Hepatocyte (in vitro differentiated cells): ENCODE results near the gene RGS19.

Experiments
- CTCF ChIP-seq: fragments of 200-600 bp; sonication (generic); IDR thresholded peaks from 2 replicates; pipeline ENCODE4 v1.5.1; 2016; ENCODE audit warnings: antibody characterized with exemption, mild to moderate bottlenecking; ENCODE audit not compliant: poor library complexity
- EZH2 ChIP-seq: fragments of 200-600 bp; sonication (generic); IDR thresholded peaks from 2 replicates; pipeline ENCODE4 v1.6.1; 2016; ENCODE audit warnings: antibody characterized with exemption, mild to moderate bottlenecking, borderline replicate concordance
- EZH2phosphoT487 ChIP-seq: fragments of 200-600 bp; sonication (generic); IDR thresholded peaks from one replicate; pipeline ENCODE4 v1.6.1; 2018; ENCODE audit warnings: antibody characterized with exemption, mild to moderate bottlenecking, low read depth, moderate library complexity; ENCODE audit not compliant: unreplicated experiment, severe bottlenecking

DNA sequence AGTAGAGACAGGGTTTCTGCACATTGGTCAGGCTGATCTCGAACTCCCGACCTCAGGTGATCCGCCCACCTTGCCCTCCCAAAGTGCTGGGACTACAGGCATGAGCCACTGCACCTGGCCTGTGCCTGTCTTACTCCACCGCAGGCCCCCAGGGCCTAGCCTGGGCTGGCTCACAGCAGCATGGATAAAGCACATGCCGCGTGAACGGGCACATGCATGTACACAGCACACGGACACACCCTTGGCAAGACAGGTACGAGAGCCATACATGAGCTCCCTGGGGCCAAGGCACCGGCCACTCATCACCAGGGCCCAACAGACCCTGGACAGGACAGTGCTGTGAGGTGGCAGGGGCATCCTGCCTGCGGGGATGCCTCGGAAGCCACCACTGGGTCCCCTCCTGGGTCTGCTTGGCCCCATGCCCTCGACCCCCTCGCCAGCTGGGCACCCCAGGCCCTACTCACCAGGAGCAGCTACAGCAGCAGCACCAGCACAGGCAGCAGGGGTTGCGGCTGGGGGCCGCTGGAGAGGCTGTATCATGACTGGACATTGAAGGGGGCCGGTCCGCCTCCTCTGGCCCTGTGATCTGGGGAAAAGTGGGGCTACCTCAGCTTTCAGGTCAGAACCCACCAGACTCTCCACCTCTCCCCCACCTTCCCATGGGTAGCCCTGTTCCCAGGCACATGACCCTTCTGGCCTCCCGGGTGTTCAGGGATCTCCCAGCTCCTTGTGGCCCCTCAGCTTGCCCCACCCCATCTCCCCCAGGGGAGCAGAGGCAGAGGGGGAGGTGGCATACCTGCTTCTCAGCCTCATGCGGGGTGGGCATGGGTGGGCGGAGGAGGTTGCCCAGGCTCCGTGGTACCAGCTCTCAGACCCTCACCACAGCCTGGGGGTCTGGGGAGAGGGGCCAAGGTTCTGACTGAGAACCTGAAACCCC is 3.0 kb downstream of the RGS19 start:
- TF ChIP-seq CTCF: no peak
- TF ChIP-seq EZH2: no peak
- TF ChIP-seq EZH2phosphoT487: no peak
